COLO829 (cell line): ENCODE measurements around the gene RIMBP2.

Experiments used
- DNase-seq: peaks from one replicate; pipeline ENCODE4 v3.0.0; 2012; ENCODE audit warnings: low spot score

RIMBP2 gene

DNA sequence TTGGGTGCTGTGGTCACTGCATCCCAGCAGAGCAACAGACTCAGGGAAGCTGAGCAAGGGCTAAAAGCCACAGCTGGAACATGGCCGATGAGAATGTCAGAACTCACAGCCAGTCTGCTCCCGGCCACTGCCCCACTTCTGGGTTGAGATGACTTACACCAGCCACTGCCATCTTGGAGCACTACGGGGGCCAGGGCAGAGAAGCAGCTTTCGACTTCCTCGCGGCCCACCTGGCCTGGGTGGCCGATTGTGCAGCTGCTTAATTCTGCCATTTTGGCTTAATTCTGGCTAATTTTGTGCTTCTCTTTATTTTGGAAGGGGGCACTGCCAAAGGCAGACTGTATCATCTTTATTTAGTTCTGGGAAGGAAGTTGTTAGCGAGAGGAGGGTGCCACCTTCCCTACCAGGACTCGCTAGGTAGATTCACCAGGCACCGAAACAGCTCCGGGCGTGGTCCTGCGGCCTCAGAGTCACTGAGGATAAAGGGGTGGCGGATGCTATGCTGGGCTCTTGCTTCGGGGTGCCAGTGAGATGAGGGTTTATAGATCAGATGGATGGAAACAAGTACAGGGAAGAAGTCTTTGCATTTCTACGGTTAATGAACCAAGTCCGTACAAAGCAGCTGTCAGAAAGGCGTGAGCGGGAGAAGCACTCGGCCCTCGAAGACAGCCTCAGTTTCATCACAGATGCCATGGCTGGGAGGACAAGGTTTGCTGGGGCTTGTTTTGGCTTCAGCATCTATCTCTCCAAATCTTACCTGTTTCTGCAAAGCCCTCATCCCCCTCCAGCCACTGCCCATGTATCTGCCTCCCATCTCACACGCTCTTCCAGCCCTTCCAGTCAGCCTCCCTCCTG lies 230.6 kb downstream of the RIMBP2 start:
- no peak for DNase-seq

DNA sequence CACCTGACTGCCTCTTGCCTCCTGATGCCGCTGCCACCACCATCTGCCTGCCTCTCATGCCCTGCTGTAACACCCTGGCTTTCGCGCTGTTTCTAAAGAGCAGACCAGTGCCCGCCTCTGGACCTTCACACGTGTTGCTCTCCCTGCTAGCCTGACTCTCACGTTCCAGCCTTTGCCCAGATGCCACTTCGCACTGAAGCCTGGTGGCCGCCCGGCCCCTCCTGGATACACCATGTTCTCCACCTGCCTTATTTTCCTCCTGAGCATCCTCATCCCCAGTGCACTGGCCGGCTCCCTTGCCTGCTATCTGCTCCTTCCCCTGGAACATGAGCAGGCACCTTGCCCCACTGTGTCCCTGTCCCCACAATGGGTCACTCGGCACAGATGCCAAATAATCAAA lies 231.9 kb downstream of the RIMBP2 start:
- DNase-seq = no peak

DNA sequence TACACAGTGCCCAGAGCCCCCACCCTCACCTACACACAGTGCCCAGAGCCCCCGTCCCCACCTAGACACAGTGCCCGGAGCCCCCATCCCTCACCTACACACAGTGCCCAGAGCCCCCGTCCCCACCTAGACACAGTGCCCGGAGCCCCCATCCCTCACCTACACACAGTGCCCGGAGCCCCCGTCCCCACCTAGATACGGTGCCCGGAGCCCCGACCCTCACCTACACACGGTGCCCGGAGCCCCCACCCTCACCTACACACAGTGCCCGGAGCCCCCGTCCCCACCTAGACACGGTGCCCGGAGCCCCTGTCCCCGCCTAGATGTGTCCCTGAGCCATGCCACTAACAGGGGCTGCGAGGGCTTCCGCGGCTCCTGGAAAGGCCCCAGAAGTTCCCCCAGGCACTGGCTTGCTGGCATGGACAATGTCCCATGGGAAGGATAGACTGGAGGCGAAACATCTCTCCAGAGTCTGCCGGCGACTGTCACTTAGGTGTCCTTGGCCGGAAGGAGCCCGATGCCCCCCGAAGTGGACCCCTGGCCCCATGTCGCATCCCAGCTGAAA lies 232.4 kb downstream of the RIMBP2 start:
- DNase-seq = no peak

GRCh38 chr12:130482448-130482847 lies 233.7 kb downstream of the RIMBP2 start:
- DNase-seq = no peak

DNA sequence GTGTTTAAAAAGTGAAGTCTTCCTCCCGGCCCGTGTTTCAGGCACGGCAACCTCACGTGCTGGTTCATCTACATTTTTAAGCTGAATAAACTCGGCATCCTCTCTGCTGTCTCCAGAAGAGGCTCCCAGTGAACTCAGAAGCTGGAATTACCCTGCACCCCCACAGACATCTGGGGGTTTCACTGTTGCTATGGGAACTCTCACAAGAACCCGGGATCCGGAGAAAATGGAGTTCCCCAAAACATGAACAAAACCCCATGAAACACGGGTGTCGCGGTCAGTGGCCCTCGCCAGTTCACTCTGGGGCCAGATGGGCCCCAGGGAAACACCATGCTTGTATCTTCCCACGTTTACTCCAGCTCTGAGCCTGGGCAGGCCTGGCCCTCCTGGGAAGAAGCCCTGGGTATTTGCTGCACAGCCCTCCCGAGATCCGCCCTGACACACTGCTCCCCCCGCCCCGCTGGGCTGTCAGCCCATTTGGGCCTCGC lies 234.7 kb downstream of the RIMBP2 start:
- DNase-seq = no peak

DNA sequence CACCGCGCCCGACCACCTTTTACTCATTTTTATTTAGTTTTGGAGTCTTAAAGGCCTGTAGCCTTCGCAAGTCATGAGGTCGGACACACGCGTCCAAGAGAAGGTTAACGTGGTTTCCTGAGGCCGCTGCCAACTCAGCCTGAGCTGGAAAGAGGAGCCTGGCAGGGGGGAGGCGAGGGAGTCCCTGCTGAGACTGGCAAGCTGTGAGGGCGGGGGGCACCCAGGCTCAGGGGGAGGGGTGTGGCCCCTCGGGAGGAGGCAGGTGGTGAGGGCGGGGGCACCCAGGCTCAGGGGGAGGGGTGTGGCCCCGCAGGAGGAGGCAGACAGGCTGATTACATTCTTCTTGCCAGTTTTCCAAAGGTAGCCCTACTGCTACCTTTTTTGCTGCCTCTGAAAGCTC lies 235.2 kb downstream of the RIMBP2 start:
- no peak for DNase-seq

GRCh38 chr12:130480231-130480630 lies 235.9 kb downstream of the RIMBP2 start:
- no peak for DNase-seq

DNA sequence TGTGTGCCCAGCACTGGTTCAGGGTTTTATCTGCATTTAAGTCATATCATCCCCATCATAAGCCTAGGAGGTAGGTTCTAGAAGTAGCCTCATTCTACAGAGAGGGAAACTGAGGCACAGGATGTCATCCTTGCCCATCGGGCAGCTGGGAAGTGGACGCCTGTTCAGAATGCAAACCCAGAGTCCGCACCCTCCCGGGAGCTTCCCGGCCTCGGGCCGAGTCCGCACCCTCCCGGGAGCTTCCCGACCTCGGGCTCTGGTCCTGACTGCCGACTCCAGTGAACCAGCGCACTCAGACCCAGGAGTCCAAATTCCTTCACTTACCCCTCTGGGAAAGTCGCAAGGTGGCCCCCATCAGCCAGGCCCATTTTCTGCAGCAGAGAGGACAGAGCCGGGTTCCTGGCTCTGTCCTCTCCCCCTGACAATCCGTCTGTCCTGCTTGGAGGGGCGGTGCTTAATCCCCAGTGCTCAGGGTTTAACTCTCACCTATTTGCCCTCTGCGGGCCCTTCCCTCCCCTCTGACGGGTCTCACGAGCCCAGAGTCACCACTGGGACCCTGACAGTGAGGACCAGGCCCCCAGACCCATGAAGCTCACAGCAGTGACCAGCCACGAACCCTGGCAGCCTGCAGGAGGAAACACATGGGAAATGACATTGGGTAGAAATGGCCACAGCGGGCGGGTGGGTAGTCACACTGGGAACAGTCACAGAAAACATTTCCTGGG lies 236.5 kb downstream of the RIMBP2 start:
- no peak for DNase-seq

DNA sequence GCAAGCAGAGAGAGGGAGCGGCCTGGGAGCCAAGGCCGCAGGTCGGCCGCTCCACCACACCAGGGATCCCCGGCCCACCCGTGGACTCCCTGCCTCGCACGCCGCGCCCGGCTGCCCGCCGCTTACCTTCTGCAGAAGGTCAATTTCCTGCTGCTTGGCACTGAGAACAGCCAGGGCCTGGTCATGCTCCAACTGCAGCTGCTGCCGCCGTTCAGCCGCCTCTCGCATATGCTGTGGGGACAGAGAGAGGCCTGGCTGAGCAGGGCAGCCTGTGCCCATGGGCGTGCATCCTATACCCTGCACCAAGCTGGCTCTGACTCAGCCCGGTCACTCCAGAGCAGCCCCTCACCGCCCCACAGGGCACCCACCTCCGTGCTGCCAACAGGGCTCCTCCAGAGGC lies 237.3 kb downstream of the RIMBP2 start:
- DNase-seq = no peak

DNA sequence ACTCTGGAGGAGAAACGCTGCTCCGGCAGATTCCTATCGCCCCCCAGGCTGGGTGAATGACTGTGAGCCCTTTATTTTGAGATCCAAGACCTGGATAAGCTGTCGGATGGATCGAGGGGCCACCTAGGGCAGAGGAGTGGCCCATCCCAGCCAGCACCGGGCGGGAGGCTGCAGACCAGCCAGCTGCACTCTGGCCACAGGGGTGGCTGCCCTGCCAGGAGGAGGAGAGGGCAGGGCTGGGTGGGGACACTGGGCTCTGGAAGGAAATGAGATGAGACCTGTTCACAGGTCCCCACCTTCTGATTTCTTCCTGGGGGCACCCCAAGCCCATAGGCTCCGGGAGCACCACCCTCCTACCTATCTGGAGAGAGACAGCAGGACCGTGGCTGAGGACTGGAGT lies 238.4 kb downstream of the RIMBP2 start:
- DNase-seq = no peak

GRCh38 chr12:130477266-130477665 lies 238.8 kb downstream of the RIMBP2 start:
- no peak for DNase-seq

DNA sequence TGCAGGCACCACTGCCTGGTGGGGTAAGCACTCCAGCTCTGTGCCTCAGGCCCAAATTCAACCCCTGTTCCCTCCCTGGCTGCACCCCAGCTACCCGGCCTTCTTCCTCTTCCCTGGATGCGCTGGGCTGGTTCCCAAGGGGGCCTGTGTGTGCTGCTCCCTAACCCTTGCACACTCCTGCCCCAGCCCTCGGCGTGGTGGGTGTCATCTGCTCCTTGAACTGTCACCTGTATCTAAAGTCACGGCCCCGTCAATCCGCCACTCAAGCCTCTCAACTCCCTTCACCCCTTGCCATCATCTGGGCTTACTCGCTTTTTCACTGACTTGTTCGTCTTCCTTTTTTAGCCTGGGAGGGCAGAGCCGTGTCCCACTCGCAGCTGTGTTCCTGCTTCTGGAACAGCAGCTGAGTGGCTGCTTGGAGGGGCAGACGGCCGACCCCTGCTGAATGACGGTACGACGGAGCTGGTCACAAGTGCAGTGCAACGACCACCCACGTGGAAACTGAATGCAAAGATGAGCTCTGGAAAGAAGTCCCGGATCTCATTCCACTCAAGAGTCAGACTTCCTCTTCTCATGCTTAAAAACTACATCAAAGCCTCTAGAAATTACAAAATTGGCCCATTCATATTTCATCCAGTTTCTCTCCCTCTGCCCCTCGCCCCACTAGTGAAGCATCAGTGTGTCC lies 239.5 kb downstream of the RIMBP2 start:
- no peak for DNase-seq

- DNase-seq = no peak
Measured at GRCh38 chr12:130474599-130475269, 241.4 kb downstream of the RIMBP2 start.

DNA sequence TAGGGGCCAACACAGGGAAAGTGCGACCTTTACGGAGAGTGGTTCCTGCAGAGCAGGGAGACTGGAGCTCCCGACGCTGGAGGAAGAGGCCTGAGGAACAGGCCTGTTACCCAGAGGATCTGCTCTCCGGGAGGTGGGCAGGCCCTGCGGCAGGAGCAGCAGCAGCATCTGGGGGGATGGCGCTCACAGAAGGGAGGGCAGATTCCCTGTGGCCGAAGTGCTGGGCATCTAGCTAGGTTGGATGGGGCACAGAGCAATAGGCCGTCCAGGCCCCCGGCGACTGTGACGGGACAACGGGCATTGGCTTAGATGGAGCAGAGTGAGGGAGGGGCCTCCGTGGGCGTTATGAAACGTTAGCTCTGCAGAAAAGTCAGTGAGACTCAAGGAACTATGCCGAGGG lies 242.8 kb downstream of the RIMBP2 start:
- DNase-seq = no peak

GRCh38 chr12:130470969-130471368 lies 245.1 kb downstream of the RIMBP2 start:
- no peak for DNase-seq

GRCh38 chr12:130469552-130469951 lies 246.5 kb downstream of the RIMBP2 start:
- no peak for DNase-seq

DNA sequence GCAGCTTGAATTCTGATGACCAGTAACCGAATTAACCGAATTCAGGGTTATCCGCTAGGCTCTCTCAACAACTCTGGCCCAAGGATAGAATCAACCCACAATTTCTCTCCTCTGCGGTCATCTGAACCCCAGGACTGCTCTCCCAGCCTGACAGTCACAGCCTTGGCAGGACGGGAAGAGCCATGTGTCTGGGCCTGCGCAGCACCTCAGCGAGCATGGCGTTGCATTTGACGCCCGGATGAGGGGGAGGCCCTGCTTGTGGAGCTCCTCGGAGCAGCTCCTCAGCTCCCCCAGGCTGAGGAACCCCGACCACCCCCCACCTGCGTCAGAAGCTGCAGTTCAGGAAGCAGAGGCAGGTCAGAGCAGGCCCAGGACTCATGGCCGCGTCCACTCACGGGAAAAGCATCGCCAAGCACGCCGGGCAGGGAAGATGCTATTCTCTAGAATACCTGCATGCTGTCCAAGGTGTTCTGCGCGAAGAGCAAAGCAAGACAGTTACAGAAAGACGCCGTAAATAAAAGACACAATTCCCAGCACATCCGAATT lies 247.3 kb downstream of the RIMBP2 start:
- DNase-seq = no peak

- no peak for DNase-seq
Measured at GRCh38 chr12:130468186-130468585, 247.9 kb downstream of the RIMBP2 start.

- no peak for DNase-seq
Measured at GRCh38 chr12:130465626-130466025, 250.5 kb downstream of the RIMBP2 start.

DNA sequence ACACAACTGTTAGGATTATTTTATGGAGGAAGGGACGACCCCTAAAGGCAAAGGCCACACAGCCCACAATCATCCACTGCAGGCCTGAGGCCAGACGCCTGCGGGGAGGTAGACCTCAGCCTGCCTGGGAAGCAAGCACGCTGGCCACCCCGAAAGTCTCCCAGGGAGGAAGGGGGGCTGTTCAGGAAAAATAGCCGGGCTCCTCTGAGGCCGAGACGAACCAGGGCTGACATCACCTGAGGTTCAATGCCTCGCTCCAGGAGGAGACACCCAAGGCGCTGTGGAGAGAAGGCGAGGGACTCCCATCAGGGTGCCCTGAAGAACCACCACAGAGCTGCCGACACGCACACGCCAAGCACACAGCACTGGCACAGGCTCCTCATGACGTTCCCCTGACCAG lies 251.1 kb downstream of the RIMBP2 start:
- no peak for DNase-seq

- DNase-seq = no peak
Measured at GRCh38 chr12:130463818-130464670, 252.1 kb downstream of the RIMBP2 start.
